WTC11 (cell line): ENCODE data around the gene MTF2. TPM values are rescaled to one million over a fixed set of nuclear protein-coding genes. Genes with fewer than 3 reads are reported as not detected.

Experiments
- ATAC-seq: fragments of 200-7000 bp; cut with Tn5 transposase; 2 replicates; pipeline ENCODE4 v1.10.0; 2021; ENCODE audit warnings: mild to moderate bottlenecking, moderate library complexity
- CTCF ChIA-PET: fragments of 300-600 bp; sonication (Branson Sonifier 250); formaldehyde crosslinking; loops from one replicate; lab custom pipeline; 2021; ENCODE audit warnings: antibody characterized with exemption; lab: Charles Lee
- POLR2A ChIA-PET: fragments of 350-600 bp; sonication (Branson Sonifier 250); formaldehyde crosslinking; loops from one replicate; lab custom pipeline; 2021; ENCODE audit warnings: antibody characterized with exemption; lab: Charles Lee
- DNase-seq: peaks from one replicate; pipeline ENCODE4 v3.0.0; 2021; ENCODE audit warnings: low spot score
- H3K27ac Mint-ChIP-seq: 2 replicates; pipeline ENCODE4 v1.8.0; 2021; ENCODE audit warnings: mixed read lengths
- H3K27me3 Mint-ChIP-seq: 2 replicates; pipeline ENCODE4 v1.8.0; 2021; ENCODE audit warnings: low read depth, mild to moderate bottlenecking, moderate library complexity, mixed read lengths
- H3K36me3 Mint-ChIP-seq: 2 replicates; pipeline ENCODE4 v1.8.0; 2021; ENCODE audit warnings: mixed read lengths
- H3K4me1 Mint-ChIP-seq: 2 replicates; pipeline ENCODE4 v1.8.0; 2022; ENCODE audit warnings: mixed read lengths
- H3K4me3 Mint-ChIP-seq: 2 replicates; pipeline ENCODE4 v1.8.0; 2021; ENCODE audit warnings: mild to moderate bottlenecking, moderate library complexity, mixed read lengths
- H3K9me3 Mint-ChIP-seq: 2 replicates; pipeline ENCODE4 v1.8.0; 2021; ENCODE audit warnings: mixed read lengths
- ATF1 ChIP-seq: sonication (generic); formaldehyde crosslinking; IDR thresholded peaks from 2 replicates; pipeline ENCODE4 v1.8.1; 2023; ENCODE audit warnings: mild to moderate bottlenecking, moderate library complexity, missing genetic modification reagents
- ATF3 ChIP-seq: sonication (generic); formaldehyde crosslinking; conservative IDR thresholded peaks from 2 replicates; pipeline ENCODE4 v1.8.1; 2022; ENCODE audit warnings: mild to moderate bottlenecking, missing genetic modification reagents
- CDX4 ChIP-seq: fragments of 250-450 bp; sonication (Bioruptor Pico); IDR thresholded peaks from 2 replicates; pipeline ENCODE4 v1.9.0; 2021; ENCODE audit warnings: moderate library complexity, mild to moderate bottlenecking, inconsistent platforms, borderline replicate concordance
- EMX1 ChIP-seq: fragments of 250-450 bp; sonication (Bioruptor Pico); IDR thresholded peaks from 2 replicates; pipeline ENCODE4 v1.8.0; 2021; ENCODE audit warnings: mild to moderate bottlenecking
- ESRRA ChIP-seq: sonication (generic); formaldehyde crosslinking; IDR thresholded peaks from 2 replicates; pipeline ENCODE4 v1.8.1; 2022; ENCODE audit warnings: mild to moderate bottlenecking, missing genetic modification reagents, borderline replicate concordance
- IRF1 ChIP-seq: sonication (generic); formaldehyde crosslinking; IDR thresholded peaks from 2 replicates; pipeline ENCODE4 v1.8.0; 2023; ENCODE audit warnings: missing genetic modification reagents
- MAX ChIP-seq: sonication (generic); formaldehyde crosslinking; IDR thresholded peaks from 2 replicates; pipeline ENCODE4 v1.8.0; 2022; ENCODE audit warnings: mild to moderate bottlenecking, missing genetic modification reagents
- MLX ChIP-seq: sonication (generic); formaldehyde crosslinking; IDR thresholded peaks from 2 replicates; pipeline ENCODE4 v1.8.1; 2023; ENCODE audit warnings: mild to moderate bottlenecking, missing genetic modification reagents, moderate library complexity
- MYBL2 ChIP-seq: sonication (generic); formaldehyde crosslinking; IDR thresholded peaks from 2 replicates; pipeline ENCODE4 v1.8.1; 2023; ENCODE audit warnings: mild to moderate bottlenecking, moderate library complexity, missing genetic modification reagents
- NFYB ChIP-seq: sonication (generic); formaldehyde crosslinking; conservative IDR thresholded peaks from 2 replicates; pipeline ENCODE4 v1.8.0; 2022; ENCODE audit warnings: low read depth, missing genetic modification reagents
- PRDM15 ChIP-seq: sonication (generic); formaldehyde crosslinking; IDR thresholded peaks from 2 replicates; pipeline ENCODE4 v1.8.0; 2022; ENCODE audit warnings: missing genetic modification reagents
- PRRX2 ChIP-seq: fragments of 250-450 bp; sonication (Bioruptor Pico); IDR thresholded peaks from 2 replicates; pipeline ENCODE4 v1.8.0; 2021; ENCODE audit warnings: mild to moderate bottlenecking
- TCF7 ChIP-seq: sonication (generic); formaldehyde crosslinking; IDR thresholded peaks from 2 replicates; pipeline ENCODE4 v1.8.0; 2022; ENCODE audit warnings: mild to moderate bottlenecking, low read depth, missing genetic modification reagents, moderate library complexity
- TEAD4 ChIP-seq: sonication (generic); formaldehyde crosslinking; IDR thresholded peaks from 2 replicates; pipeline ENCODE4 v1.8.0; 2022; ENCODE audit warnings: mild to moderate bottlenecking, missing genetic modification reagents
- USF2 ChIP-seq: sonication (generic); formaldehyde crosslinking; IDR thresholded peaks from 2 replicates; pipeline ENCODE4 v1.8.1; 2023; ENCODE audit warnings: mild to moderate bottlenecking, missing genetic modification reagents, moderate library complexity
- ZBTB21 ChIP-seq: sonication (generic); formaldehyde crosslinking; IDR thresholded peaks from 2 replicates; pipeline ENCODE4 v1.8.1; 2023; ENCODE audit warnings: mild to moderate bottlenecking, missing genetic modification reagents, borderline replicate concordance
- ZBTB43 ChIP-seq: sonication (generic); formaldehyde crosslinking; IDR thresholded peaks from 2 replicates; pipeline ENCODE4 v1.8.1; 2023; ENCODE audit warnings: mild to moderate bottlenecking, missing genetic modification reagents
- ZNF121 ChIP-seq: sonication (generic); formaldehyde crosslinking; IDR thresholded peaks from 2 replicates; pipeline ENCODE4 v1.8.0; 2023; ENCODE audit warnings: missing genetic modification reagents
- ZNF232 ChIP-seq: sonication (generic); formaldehyde crosslinking; IDR thresholded peaks from 2 replicates; pipeline ENCODE4 v1.8.0; 2022; ENCODE audit warnings: mild to moderate bottlenecking, missing genetic modification reagents
- ZNF281 ChIP-seq: sonication (generic); formaldehyde crosslinking; IDR thresholded peaks from 2 replicates; pipeline ENCODE4 v1.8.0; 2023; ENCODE audit warnings: mild to moderate bottlenecking, missing genetic modification reagents
- ZNF317 ChIP-seq: sonication (generic); formaldehyde crosslinking; IDR thresholded peaks from 2 replicates; pipeline ENCODE4 v1.8.1; 2023; ENCODE audit warnings: low read depth, mild to moderate bottlenecking, moderate library complexity, missing genetic modification reagents, borderline replicate concordance
- ZNF396 ChIP-seq: fragments of 250-450 bp; sonication (Bioruptor Pico); IDR thresholded peaks from 2 replicates; pipeline ENCODE4 v1.8.0; 2021; ENCODE audit warnings: mild to moderate bottlenecking, moderate library complexity, borderline replicate concordance
- total RNA-seq: library from RNA; stranded (reverse); gene quantifications from 3 replicates; pipeline ENCODE4 v1.2.3, GENCODE V29; 2021

Gene MTF2
- total RNA-seq, 1 experiment from 2014 or later, result 111 TPM

GRCh38 chr1:93111065-93111464, 32.0 kb downstream of the MTF2 start:
- peaks cover 36% of the 10 kb centered on the region for H3K4me1 Mint-ChIP-seq
- H3K4me3 Mint-ChIP-seq, result peak overlapping the region; percentile 19
- no peak for TF ChIP-seq ZNF317 (CRISPR knock-in tag)
- no peak for TF ChIP-seq ZNF281 (CRISPR knock-in tag)
- no peak for TF ChIP-seq ZBTB43
- TF ChIP-seq EMX1 (CRISPR knock-in tag), result no peak
- no peak for TF ChIP-seq ATF1 (CRISPR knock-in tag)
- no peak for TF ChIP-seq NFYB (CRISPR knock-in tag)
- no peak for TF ChIP-seq ZBTB21 (CRISPR knock-in tag)
- TF ChIP-seq PRRX2 (CRISPR knock-in tag), result no peak
- no peak for TF ChIP-seq ESRRA (CRISPR knock-in tag)
- TF ChIP-seq USF2, result no peak
- TF ChIP-seq TCF7, result no peak
- TF ChIP-seq MAX (CRISPR knock-in tag), result no peak
- TF ChIP-seq ZNF232, result no peak
- no peak for TF ChIP-seq MLX (CRISPR knock-in tag)
- ATAC-seq (no peak), DNase-seq (no peak)
- ChIA-PET CTCF (interaction anchor here (1.3 kb wide), 1 partner anchor 14 kb away, joined by 3 read pairs; no protein-coding TSS in a partner anchor), POLR2A (no interaction called here)
- no peaks in the 10 kb centered on the region for H3K9me3 Mint-ChIP-seq
- H3K27me3 Mint-ChIP-seq, result no peaks in the 10 kb centered on the region
- peak overlapping the region; percentile 57; the same call in 1 of the 2 replicates for H3K27ac Mint-ChIP-seq
- H3K36me3 Mint-ChIP-seq, result peaks cover 31% of the 10 kb centered on the region

- H3K4me3 Mint-ChIP-seq, result peak overlapping the region; percentile 19
- H3K27me3 Mint-ChIP-seq, result no peaks in the 10 kb centered on the region
- POLR2A ChIA-PET, result no interaction called here
- CTCF ChIA-PET, result no interaction called here
- TF ChIP-seq ATF3 (CRISPR knock-in tag), result no peak
- no peak for TF ChIP-seq CDX4 (CRISPR knock-in tag)
- TF ChIP-seq, all 79 proteins: peak for 0
- DNase-seq, result no peak
- H3K27ac Mint-ChIP-seq, result peak overlapping the region; percentile 71
- peaks cover 35% of the 10 kb centered on the region for H3K36me3 Mint-ChIP-seq
- no peaks in the 10 kb centered on the region for H3K9me3 Mint-ChIP-seq
- H3K4me1 Mint-ChIP-seq, result peaks cover 36% of the 10 kb centered on the region
- no peak for ATAC-seq
Observed at GRCh38 chr1:93111561-93111960, 32.5 kb downstream of the MTF2 start.

- CTCF ChIA-PET, result no interaction called here
- Mint-ChIP-seq H3K9me3 (no peaks in the 10 kb centered on the region), H3K36me3 (peaks cover 41% of the 10 kb centered on the region), H3K4me1 (peaks cover 36% of the 10 kb centered on the region), H3K27me3 (no peaks in the 10 kb centered on the region), H3K4me3 (no peak overlapping the region), H3K27ac (peak overlapping the region; percentile 87)
- DNase-seq, result no peak
- ATAC-seq, result no peak
- POLR2A ChIA-PET, result interaction anchor here (0.6 kb wide), 1 partner anchor 28 kb away, joined by 5 read pairs; no protein-coding TSS in a partner anchor
- TF ChIP-seq ZNF396 (CRISPR knock-in tag) (no peak), IRF1 (CRISPR knock-in tag) (no peak), PRDM15 (no peak), MYBL2 (CRISPR knock-in tag) (no peak), ZNF121 (CRISPR knock-in tag) (no peak), TEAD4 (CRISPR knock-in tag) (no peak)
Observed at GRCh38 chr1:93113127-93113526, 34.0 kb downstream of the MTF2 start.
